Fibroblast of the aortic adventitia (primary cell): Measurements from ENCODE around the gene SERPINI1. TPM values are rescaled to one million over a fixed set of nuclear protein-coding genes. Genes with fewer than 3 reads are reported as not detected.

ENCODE experiments used
- DNase-seq: peaks from one replicate; pipeline ENCODE4 v3.0.0-alpha.2; 2010; ENCODE audit warnings: low read depth
- H3K4me3 ChIP-seq: 2 replicates; pipeline ENCODE4 v1.5.1; 2011; ENCODE audit warnings: low read depth, mild to moderate bottlenecking, control low read depth, low read length, moderate library complexity
- CTCF ChIP-seq: IDR thresholded peaks from 2 replicates; pipeline ENCODE4 v1.5.1; 2011; ENCODE audit warnings: mild to moderate bottlenecking, low read length, control low read depth, inconsistent platforms; ENCODE audit not compliant: insufficient read depth
- total RNA-seq: library from RNA; depleted of rRNA; stranded (reverse); fragments of >200 nt; gene quantifications from 2 replicates; pipeline ENCODE4 v1.2.3, GENCODE V29; 2012; ENCODE audit warnings: low replicate concordance

SERPINI1 gene
- total RNA-seq, 1 donor: 3.4 TPM

GRCh38 chr3:167723872-167724271 lies 11.6 kb upstream of the SERPINI1 start:
- no peak overlapping the region for H3K4me3 ChIP-seq
- TF ChIP-seq CTCF: no peak
- DNase-seq: no peak

GRCh38 chr3:167728176-167728575 lies 7.3 kb upstream of the SERPINI1 start:
- no peak for TF ChIP-seq CTCF
- peak; percentile 78 for DNase-seq
- no peak overlapping the region for H3K4me3 ChIP-seq

GRCh38 chr3:167728632-167729323 lies 6.7 kb upstream of the SERPINI1 start:
- TF ChIP-seq CTCF: no peak
- no peak for DNase-seq
- no peak overlapping the region for H3K4me3 ChIP-seq

GRCh38 chr3:167729591-167729990 lies 5.9 kb upstream of the SERPINI1 start:
- no peak overlapping the region for H3K4me3 ChIP-seq
- DNase-seq: no peak
- no peak for TF ChIP-seq CTCF

GRCh38 chr3:167731393-167731792 lies 4.1 kb upstream of the SERPINI1 start:
- no peak for DNase-seq
- H3K4me3 ChIP-seq: no peak overlapping the region
- TF ChIP-seq CTCF: no peak

- peak; percentile 6 for DNase-seq
- TF ChIP-seq CTCF: no peak
- H3K4me3 ChIP-seq: no peak overlapping the region
Measured at GRCh38 chr3:167732313-167733065, 3.0 kb upstream of the SERPINI1 start.
